Fibroblast of the aortic adventitia (primary cell): Measurements from ENCODE around the gene PDSS2. TPM values are rescaled to one million over a fixed set of nuclear protein-coding genes. Genes with fewer than 3 reads are reported as not detected.
"Not testable (repeated sequence)": the region's sequence is repeated elsewhere in the genome, so short reads cannot be mapped to it uniquely, and the experiment has no call there.

Experiments used
- DNase-seq: peaks from one replicate; pipeline ENCODE4 v3.0.0-alpha.2; 2010; ENCODE audit warnings: low read depth
- H3K4me3 ChIP-seq: 2 replicates; pipeline ENCODE4 v1.5.1; 2011; ENCODE audit warnings: low read depth, mild to moderate bottlenecking, control low read depth, low read length, moderate library complexity
- CTCF ChIP-seq: IDR thresholded peaks from 2 replicates; pipeline ENCODE4 v1.5.1; 2011; ENCODE audit warnings: mild to moderate bottlenecking, low read length, control low read depth, inconsistent platforms; ENCODE audit not compliant: insufficient read depth
- total RNA-seq: library from RNA; depleted of rRNA; stranded (reverse); fragments of >200 nt; gene quantifications from 2 replicates; pipeline ENCODE4 v1.2.3, GENCODE V29; 2012; ENCODE audit warnings: low replicate concordance

PDSS2 gene
- total RNA-seq, 1 donor, result 14.4 TPM

- H3K4me3 ChIP-seq, result no peak overlapping the region
- TF ChIP-seq CTCF, result no peak
- no peak for DNase-seq
Measured at GRCh38 chr6:107120404-107120803, 339.0 kb downstream of the PDSS2 start.

GRCh38 chr6:107118976-107119375, 340.4 kb downstream of the PDSS2 start:
- H3K4me3 ChIP-seq, result no peak overlapping the region
- no peak for DNase-seq
- no peak for TF ChIP-seq CTCF

DNA sequence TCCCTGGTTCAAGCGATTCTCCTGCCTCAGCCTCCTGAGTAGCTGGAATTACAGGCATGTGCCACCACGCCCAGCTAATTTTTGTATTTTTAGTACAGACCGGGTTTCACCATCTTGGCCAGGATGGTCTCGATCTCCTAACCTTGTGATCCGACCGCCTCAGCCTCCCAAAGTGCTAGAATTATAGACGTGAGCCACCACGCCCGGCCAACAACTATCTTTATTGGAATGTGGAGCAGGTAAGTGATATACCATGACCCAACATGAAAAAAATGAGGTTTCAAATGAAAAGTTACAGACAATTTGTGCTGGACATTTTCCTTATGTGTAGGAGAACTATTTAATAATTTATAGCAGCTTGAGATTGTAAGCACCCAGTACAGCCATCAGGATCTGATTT, 340.8 kb downstream of the PDSS2 start:
- H3K4me3 ChIP-seq, DNase-seq: not testable (repeated sequence)

- no peak for DNase-seq
- no peak overlapping the region for H3K4me3 ChIP-seq
- no peak for TF ChIP-seq CTCF
Measured at GRCh38 chr6:107116931-107117330, 342.4 kb downstream of the PDSS2 start.

- DNase-seq, result no peak
- no peak for TF ChIP-seq CTCF
- H3K4me3 ChIP-seq, result peak overlapping the region; percentile 17
Measured at GRCh38 chr6:107116328-107116892, 343.0 kb downstream of the PDSS2 start.

GRCh38 chr6:107115695-107116327, 343.6 kb downstream of the PDSS2 start:
- H3K4me3 ChIP-seq, result peak overlapping the region; percentile 65
- no peak for DNase-seq
- TF ChIP-seq CTCF, result no peak

DNA sequence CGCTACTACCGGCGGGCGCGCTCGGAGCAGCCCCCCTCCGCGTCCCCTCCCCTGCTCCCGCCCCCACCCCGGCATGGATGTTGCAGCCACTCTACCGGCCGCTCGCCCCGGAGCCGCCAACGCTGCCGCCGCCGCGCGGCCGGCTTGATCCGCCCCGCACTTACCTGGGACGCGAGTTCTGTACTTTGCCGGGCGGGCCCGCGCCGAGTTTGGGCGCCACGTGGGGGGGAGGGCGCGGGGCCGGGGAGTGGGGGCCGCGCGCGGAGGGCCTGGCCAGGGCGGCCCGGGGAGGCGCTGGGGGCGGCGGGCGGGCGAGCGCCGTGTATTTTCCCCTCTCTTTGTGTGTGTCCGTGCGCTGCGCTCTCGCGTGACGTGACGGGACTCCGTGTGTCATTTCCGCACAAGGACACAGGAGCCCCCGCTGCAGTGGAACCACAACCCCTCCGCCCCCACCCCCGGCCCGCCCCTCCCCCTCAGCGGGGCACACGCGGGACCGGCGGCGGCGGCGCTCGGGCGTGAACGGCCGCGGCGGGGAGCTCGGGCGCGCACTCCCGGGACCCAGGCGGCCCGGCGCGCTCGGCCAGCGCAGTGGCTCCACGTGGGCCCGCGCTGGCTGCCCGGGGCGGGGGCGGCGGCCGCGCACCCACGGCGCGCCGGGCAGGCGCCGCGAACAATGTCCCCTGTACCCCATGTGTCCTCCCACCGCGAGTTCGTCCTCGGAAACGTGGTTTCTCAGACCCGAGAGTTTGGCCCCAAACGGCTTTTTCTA, 344.3 kb downstream of the PDSS2 start, which contains the start of gene BEND3:
BEND3 (minus strand) TSS at position 590 of the 769 bp plus-strand sequence. CDS start 16,230 bp downstream, outside the sequence.
- TF ChIP-seq CTCF, result no peak
- H3K4me3 ChIP-seq, result peak within 1 kb of the TSS; percentile 65
- DNase-seq, result no peak
